IPS DF 4.7 (cell line): ENCODE data around the gene C5orf46.

Experiments
- DNase-seq: peaks from one replicate; pipeline ENCODE4 v3.0.0-alpha.2; 2013; ENCODE audit warnings: low spot score; ENCODE audit errors: extremely low read depth

C5orf46 gene

GRCh38 chr5:147859962-147860640 is 46.2 kb downstream of the C5orf46 start:
- DNase-seq, result no peak

- DNase-seq, result no peak
Measured at GRCh38 chr5:147858565-147858964, 47.8 kb downstream of the C5orf46 start.

- peak; percentile 81 for DNase-seq
Measured at GRCh38 chr5:147857302-147858129, 48.8 kb downstream of the C5orf46 start.

GRCh38 chr5:147856801-147857200 is 49.5 kb downstream of the C5orf46 start:
- DNase-seq, result no peak

- DNase-seq, result no peak
Measured at GRCh38 chr5:147855774-147856069, 50.6 kb downstream of the C5orf46 start.

GRCh38 chr5:147854894-147855773 is 51.2 kb downstream of the C5orf46 start:
- DNase-seq, result no peak

GRCh38 chr5:147854331-147854730 is 52.0 kb downstream of the C5orf46 start:
- no peak for DNase-seq

GRCh38 chr5:147853372-147853987 is 52.9 kb downstream of the C5orf46 start:
- no peak for DNase-seq

GRCh38 chr5:147852365-147852764 is 54.0 kb downstream of the C5orf46 start:
- DNase-seq, result no peak

GRCh38 chr5:147851578-147851977 is 54.8 kb downstream of the C5orf46 start:
- DNase-seq, result no peak

- no peak for DNase-seq
Measured at GRCh38 chr5:147849226-147849625, 57.1 kb downstream of the C5orf46 start.

- no peak for DNase-seq
Measured at GRCh38 chr5:147845618-147846017, 60.7 kb downstream of the C5orf46 start.

GRCh38 chr5:147844846-147845245 is 61.5 kb downstream of the C5orf46 start:
- DNase-seq, result no peak

- no peak for DNase-seq
Measured at GRCh38 chr5:147842869-147843268, 63.5 kb downstream of the C5orf46 start.
